Measurements from ENCODE around the gene PCBP4. TPM values are rescaled to one million over a fixed set of nuclear protein-coding genes. Genes with fewer than 3 reads are reported as not detected.

PCBP4 gene
- total and polyA plus RNA-seq, 7 donors: 15.6 to 292 (median 256) TPM

DNA sequence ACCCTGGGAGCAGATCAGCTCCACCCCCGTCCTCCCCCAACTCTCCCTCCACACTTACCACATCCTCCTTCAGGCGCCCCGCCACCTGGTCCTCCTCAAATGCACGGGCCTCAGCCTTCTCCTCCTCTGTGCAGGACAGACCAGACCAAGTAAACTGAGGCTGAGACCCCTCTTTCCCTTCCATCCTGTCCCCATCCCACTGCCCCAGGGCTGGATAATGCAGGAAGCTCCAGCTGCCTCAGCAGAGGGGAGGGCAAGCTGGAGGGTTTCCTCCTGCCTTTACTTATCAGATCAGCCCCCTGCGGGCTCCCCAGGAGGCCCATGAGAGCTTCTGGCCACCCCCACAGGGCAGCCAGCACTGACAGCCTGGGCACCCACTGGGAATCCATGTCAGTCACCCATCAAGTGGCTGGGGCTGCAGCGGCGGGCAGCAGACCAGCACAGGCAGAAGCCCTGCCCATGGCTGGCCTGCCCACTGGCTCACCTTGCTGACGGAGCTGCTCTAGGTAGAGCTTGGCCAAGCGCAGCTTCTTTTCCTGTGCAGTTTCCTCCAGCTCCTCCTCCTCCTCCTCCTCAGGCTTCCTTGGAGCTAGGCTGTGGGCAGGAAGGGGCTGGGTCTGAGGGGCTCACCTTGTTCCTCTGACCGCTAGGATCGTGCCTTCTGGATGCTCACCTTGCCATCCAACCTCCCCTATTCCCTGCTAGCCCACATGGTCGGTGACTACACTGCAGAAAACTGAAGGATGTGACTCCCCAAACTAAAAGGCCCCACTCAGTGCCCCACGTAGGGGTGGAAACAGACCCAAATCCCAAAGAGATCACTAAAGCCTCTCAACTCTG lies 29.4 kb downstream of the PCBP4 start:
- peaks cover 29 to 63% (median 45%) of the 10 kb centered on the region in 4 donors for H3K36me3 ChIP-seq
- no peak for TF ChIP-seq POLR2A (IDR thresholded peaks at IDR 0.05)
- TF ChIP-seq POLR2AphosphoS5 (IDR thresholded peaks at IDR 0.05): no peak
- no peak overlapping the region for H3K4me3 ChIP-seq
- no peaks in the 10 kb centered on the region for H3K27me3 ChIP-seq
- peaks cover 0 to 30% (median 25%) of the 10 kb centered on the region in 4 donors for H3K4me1 ChIP-seq
- H3K9me3 ChIP-seq: no peaks in the 10 kb centered on the region
- WGBS, 2 donors: 88 to 94% methylated on average over 13 of the region's 13 CpGs
- intact Hi-C loops (cut with DNase I): no loop called here
- no peak overlapping the region for H3K27ac ChIP-seq
- peak; percentile 55 for DNase-seq

DNA sequence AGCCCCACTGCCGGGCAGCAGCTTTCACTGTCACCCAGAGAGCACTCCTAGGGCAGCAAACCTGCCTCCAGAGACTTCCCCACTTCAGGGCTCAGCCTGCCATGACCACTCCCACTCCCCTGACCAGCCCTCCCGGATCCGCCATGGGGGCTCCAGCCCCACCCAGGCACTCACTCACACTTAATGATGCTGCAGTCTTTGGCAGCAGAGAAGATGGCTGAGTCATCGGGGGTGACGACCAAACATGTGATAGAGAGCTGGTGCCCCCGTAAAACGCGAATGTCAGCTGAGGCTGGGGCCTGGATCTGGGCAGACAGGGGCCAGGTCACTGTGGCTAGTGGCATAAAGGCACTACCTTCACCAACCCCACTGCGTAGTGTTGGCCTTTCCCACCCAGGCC lies 30.2 kb downstream of the PCBP4 start:
- peaks cover 0 to 22% (median 18%) of the 10 kb centered on the region in 4 donors for H3K4me1 ChIP-seq
- TF ChIP-seq POLR2AphosphoS5 (IDR thresholded peaks at IDR 0.05) (no peak), EP300 (IDR thresholded peaks at IDR 0.05) (no peak), POLR2A (IDR thresholded peaks at IDR 0.05) (no peak)
- TF ChIP-seq, protein P1, sequence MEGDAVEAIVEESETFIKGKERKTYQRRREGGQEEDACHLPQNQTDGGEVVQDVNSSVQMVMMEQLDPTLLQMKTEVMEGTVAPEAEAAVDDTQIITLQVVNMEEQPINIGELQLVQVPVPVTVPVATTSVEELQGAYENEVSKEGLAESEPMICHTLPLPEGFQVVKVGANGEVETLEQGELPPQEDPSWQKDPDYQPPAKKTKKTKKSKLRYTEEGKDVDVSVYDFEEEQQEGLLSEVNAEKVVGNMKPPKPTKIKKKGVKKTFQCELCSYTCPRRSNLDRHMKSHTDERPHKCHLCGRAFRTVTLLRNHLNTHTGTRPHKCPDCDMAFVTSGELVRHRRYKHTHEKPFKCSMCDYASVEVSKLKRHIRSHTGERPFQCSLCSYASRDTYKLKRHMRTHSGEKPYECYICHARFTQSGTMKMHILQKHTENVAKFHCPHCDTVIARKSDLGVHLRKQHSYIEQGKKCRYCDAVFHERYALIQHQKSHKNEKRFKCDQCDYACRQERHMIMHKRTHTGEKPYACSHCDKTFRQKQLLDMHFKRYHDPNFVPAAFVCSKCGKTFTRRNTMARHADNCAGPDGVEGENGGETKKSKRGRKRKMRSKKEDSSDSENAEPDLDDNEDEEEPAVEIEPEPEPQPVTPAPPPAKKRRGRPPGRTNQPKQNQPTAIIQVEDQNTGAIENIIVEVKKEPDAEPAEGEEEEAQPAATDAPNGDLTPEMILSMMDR (IDR thresholded peaks at IDR 0.05): no peak
- peaks cover 29 to 68% (median 47%) of the 10 kb centered on the region in 4 donors for H3K36me3 ChIP-seq
- intact Hi-C loops (cut with DNase I): no loop called here
- 88% methylated on average over 9 of the region's 9 CpGs for WGBS, 2 donors
- peak; percentile 62 for DNase-seq
- no peaks in the 10 kb centered on the region for H3K27me3 ChIP-seq
- H3K27ac ChIP-seq: no peak overlapping the region
- H3K4me3 ChIP-seq: no peak overlapping the region
- H3K9me3 ChIP-seq: no peaks in the 10 kb centered on the region

DNA sequence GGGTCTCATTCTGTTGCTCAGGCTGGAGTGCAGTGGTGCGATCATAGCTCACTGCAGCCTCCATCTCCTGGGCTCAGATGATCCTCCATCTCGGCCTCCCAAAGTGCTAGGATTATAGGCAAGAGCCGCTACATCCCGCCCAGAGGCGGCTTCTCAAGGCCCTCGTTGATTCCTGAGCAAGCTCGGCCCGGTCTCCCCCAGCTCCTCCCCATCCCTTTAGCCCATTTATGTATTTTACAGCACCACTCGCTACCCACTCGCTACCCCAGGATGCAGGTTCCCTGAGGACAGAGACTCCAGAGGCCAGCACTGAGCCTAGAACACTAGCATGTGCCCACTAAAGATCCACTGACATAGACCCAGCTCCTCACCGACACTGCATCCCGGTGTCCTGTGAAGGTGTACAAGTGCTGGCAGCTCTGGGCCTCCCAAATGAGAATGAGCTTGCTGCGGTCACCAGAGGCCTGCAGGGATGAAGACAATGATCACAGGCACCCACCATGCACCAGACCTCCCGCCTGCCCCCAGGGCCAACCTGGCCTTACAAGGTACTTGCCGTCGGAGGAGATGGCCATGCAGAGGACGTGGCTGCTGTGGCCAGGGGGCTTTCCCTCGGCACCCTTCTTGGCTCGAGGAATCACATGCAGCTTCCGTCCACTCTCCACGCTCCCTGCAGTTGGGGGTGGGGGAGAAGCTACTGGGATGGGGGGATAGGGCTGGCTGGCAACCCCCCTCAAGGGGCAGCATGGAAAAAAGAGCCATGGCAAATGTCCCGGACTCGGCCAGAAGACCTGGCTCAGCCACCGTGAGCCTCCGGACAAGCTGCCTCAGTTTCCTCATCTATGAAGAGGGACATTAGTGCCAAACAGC lies 31.1 kb downstream of the PCBP4 start:
- Histone ChIP-seq H3K36me3 (peaks cover 29 to 68% (median 47%) of the 10 kb centered on the region in 4 donors), H3K4me3 (no peak overlapping the region), H3K27ac (no peak overlapping the region), H3K27me3 (no peaks in the 10 kb centered on the region), H3K4me1 (peaks cover 0 to 17% (median 15%) of the 10 kb centered on the region in 4 donors), H3K9me3 (no peaks in the 10 kb centered on the region)
- 96 to 97% methylated on average over 25 of the region's 25 CpGs for WGBS, 2 donors
- no peak for TF ChIP-seq EP300 (IDR thresholded peaks at IDR 0.05)
- TF ChIP-seq, protein P1 (IDR thresholded peaks at IDR 0.05): no peak
- TF ChIP-seq POLR2A (IDR thresholded peaks at IDR 0.05): no peak
- TF ChIP-seq POLR2AphosphoS5 (IDR thresholded peaks at IDR 0.05): no peak
- intact Hi-C loops (cut with DNase I): no loop called here
- peak; percentile 50 for DNase-seq

DNA sequence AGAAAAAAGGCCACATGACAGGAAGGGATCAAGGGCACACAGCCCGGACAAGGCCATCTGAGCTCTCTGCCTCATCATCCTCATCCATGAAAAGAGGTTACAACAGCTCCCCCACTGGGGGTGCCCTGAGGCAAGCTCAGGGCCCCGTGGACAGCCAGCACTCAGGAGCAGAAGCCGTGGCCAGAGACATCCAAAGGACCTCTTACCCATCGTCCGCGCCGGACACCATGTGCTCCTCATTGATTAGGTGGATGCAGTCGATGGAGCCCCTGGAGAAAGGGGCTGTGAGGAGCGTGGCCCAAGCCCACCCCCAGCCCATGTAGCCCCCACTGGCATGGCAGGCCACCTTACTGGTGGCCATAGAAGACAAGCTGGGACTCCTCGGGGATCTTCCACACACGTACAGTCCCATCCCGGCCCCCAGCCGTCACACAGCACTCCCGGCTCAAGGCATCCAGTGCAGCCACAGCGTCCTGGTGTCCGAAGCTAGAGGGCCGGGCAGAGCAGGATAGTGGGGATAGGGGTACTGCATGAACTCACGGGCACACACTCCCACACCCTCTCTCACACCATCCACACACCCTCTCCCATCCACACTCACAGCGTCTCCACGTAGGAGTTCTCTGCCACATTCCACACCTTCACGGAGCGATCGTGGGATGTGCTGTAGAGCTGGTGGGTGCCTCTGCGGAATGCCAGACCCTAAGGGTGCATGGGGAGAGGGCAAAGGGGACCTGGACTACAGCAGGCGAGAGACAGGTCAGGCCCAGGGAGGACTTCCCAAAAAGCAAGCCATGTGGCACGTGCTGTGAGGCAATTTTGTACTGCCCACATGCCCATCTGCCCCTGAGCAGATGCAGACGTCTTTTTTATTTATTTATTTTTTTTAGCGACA lies 32.0 kb downstream of the PCBP4 start:
- Histone ChIP-seq H3K27me3 (no peaks in the 10 kb centered on the region), H3K4me3 (no peak overlapping the region), H3K4me1 (peaks cover 0 to 8% (median 6%) of the 10 kb centered on the region in 4 donors), H3K9me3 (no peaks in the 10 kb centered on the region), H3K36me3 (peaks cover 29 to 68% (median 47%) of the 10 kb centered on the region in 4 donors), H3K27ac (no peak overlapping the region)
- TF ChIP-seq POLR2AphosphoS5 (IDR thresholded peaks at IDR 0.05) (no peak), EP300 (IDR thresholded peaks at IDR 0.05) (no peak), POLR2A (IDR thresholded peaks at IDR 0.05) (no peak)
- TF ChIP-seq, protein P1 (IDR thresholded peaks at IDR 0.05): no peak
- 94 to 95% methylated on average over 28 of the region's 28 CpGs for WGBS, 2 donors
- intact Hi-C loops (cut with DNase I): no loop called here
- peak; percentile 45 for DNase-seq
